OCI-M1 (cell line): Measurements from ENCODE around the gene RNF5.
A peak's percentile ranks its signal among the peaks of the same experiment; 100 is the strongest.
"Not testable (repeated sequence)": the region's sequence is repeated elsewhere in the genome, so short reads cannot be mapped to it uniquely, and the experiment has no call there.

Experiments
- DNase-seq: peaks from one replicate; lab custom pipeline; 2025; lab: John Stamatoyannopoulos, UW

Gene RNF5

GRCh38 chr6:32177788-32178546 lies at the start of gene RNF5:
Gene RNF5, plus strand, starts transcription at chr6:32178405. Its CDS starts 107 bp downstream, at chr6:32178512.
- peak; percentile 100 for DNase-seq

GRCh38 chr6:32128751-32129296 lies 49.4 kb upstream of the RNF5 start:
- DNase-seq: no peak

- peak; percentile 61 for DNase-seq
Measured at GRCh38 chr6:32129297-32130088, 48.7 kb upstream of the RNF5 start.

- peak; percentile 80 for DNase-seq
Measured at GRCh38 chr6:32131439-32131948, 46.7 kb upstream of the RNF5 start.

GRCh38 chr6:32132110-32132509 lies 46.1 kb upstream of the RNF5 start:
- no peak for DNase-seq

- DNase-seq: no peak
Measured at GRCh38 chr6:32133786-32134185, 44.4 kb upstream of the RNF5 start.

GRCh38 chr6:32137454-32137853 lies 40.8 kb upstream of the RNF5 start:
- DNase-seq: no peak

GRCh38 chr6:32139590-32139989 lies 38.6 kb upstream of the RNF5 start:
- DNase-seq: no peak

- DNase-seq: no peak
Measured at GRCh38 chr6:32140420-32141046, 37.7 kb upstream of the RNF5 start.

- DNase-seq: not testable (repeated sequence)
Measured at GRCh38 chr6:32144238-32144637, 34.0 kb upstream of the RNF5 start.

- no peak for DNase-seq
Measured at GRCh38 chr6:32146287-32146686, 31.9 kb upstream of the RNF5 start.

- no peak for DNase-seq
Measured at GRCh38 chr6:32146687-32147086, 31.5 kb upstream of the RNF5 start.

GRCh38 chr6:32147401-32148132 lies 30.6 kb upstream of the RNF5 start:
- no peak for DNase-seq

GRCh38 chr6:32148289-32149091 lies 29.7 kb upstream of the RNF5 start:
- DNase-seq: no peak

- DNase-seq: no peak
Measured at GRCh38 chr6:32149092-32149755, 29.0 kb upstream of the RNF5 start.

- DNase-seq: no peak
Measured at GRCh38 chr6:32149932-32150870, 28.0 kb upstream of the RNF5 start.

GRCh38 chr6:32151181-32151862 lies 26.9 kb upstream of the RNF5 start:
- DNase-seq: no peak
